PC-3 (cell line): ENCODE results near the gene ABCB4. TPM values are rescaled to one million over a fixed set of nuclear protein-coding genes. Genes with fewer than 3 reads are reported as not detected.

ENCODE experiments used
- ATAC-seq: fragments of 200-7000 bp; cut with Tn5 transposase; 2 replicates; pipeline ENCODE4 v1.9.1; 2020; ENCODE audit warnings: mild to moderate bottlenecking, moderate library complexity
- BruUV-seq: library from RNA; stranded (reverse); fragments of 400-500 nt; replicated peaks from 2 replicates; lab custom pipeline; 2021; lab: Mats Ljungman, UMichigan
- CTCF ChIA-PET: fragments of 300-600 bp; sonication (Branson Sonifier 250); formaldehyde crosslinking; loops from one replicate; lab custom pipeline; 2022; ENCODE audit warnings: antibody characterized with exemption; lab: Charles Lee
- POLR2A ChIA-PET: fragments of 300-600 bp; sonication (Branson Sonifier 250); formaldehyde crosslinking; loops from one replicate; lab custom pipeline; 2022; ENCODE audit warnings: antibody characterized with exemption; ENCODE audit not compliant: unreplicated experiment; lab: Charles Lee
- DNase-seq: peaks from one replicate; pipeline ENCODE4 v3.0.0-alpha.2; 2015
- H2AFZ ChIP-seq: fragments of 300-600 bp; sonication (generic); 2 replicates; pipeline ENCODE4 v1.6.0; 2016; ENCODE audit warnings: antibody characterized with exemption, low read length
- H3F3A ChIP-seq: fragments of 300-600 bp; sonication (generic); one replicate; pipeline ENCODE4 v1.6.0; 2017; ENCODE audit warnings: antibody characterized with exemption, low read length, control low read depth, mild to moderate bottlenecking; ENCODE audit not compliant: unreplicated experiment
- H3K27ac ChIP-seq: fragments of 300-600 bp; sonication (generic); 2 replicates; pipeline ENCODE4 v1.5.1; 2016; ENCODE audit warnings: mild to moderate bottlenecking, low read length
- H3K27me3 ChIP-seq: fragments of 300-600 bp; sonication (generic); 2 replicates; pipeline ENCODE4 v1.6.1; 2016; ENCODE audit warnings: low read length, mixed read lengths
- H3K36me3 ChIP-seq: fragments of 300-600 bp; sonication (generic); 2 replicates; pipeline ENCODE4 v1.6.1; 2016; ENCODE audit warnings: low read depth, mixed run types, low read length, mixed read lengths
- H3K4me1 ChIP-seq: fragments of 300-600 bp; sonication (generic); 2 replicates; pipeline ENCODE4 v1.5.1; 2016; ENCODE audit warnings: low read length; ENCODE audit not compliant: insufficient read depth
- H3K4me2 ChIP-seq: fragments of 300-600 bp; sonication (generic); 2 replicates; pipeline ENCODE4 v1.6.0; 2016; ENCODE audit warnings: low read length
- H3K4me3 ChIP-seq: fragments of 300-600 bp; sonication (generic); 2 replicates; pipeline ENCODE4 v1.5.1; 2016; ENCODE audit warnings: mild to moderate bottlenecking, low read length, mixed read lengths
- H3K79me2 ChIP-seq: fragments of 300-600 bp; sonication (generic); 2 replicates; pipeline ENCODE4 v1.6.1; 2017; ENCODE audit warnings: low read length, mixed read lengths
- H3K9ac ChIP-seq: fragments of 300-600 bp; sonication (generic); 2 replicates; pipeline ENCODE4 v1.6.0; 2016; ENCODE audit warnings: mild to moderate bottlenecking, low read length
- H3K9me2 ChIP-seq: fragments of 300-600 bp; sonication (generic); replicated peaks from 2 replicates; pipeline ENCODE4 v1.6.1; 2016; ENCODE audit warnings: mixed run types, low read length, mixed read lengths
- H3K9me3 ChIP-seq: fragments of 300-600 bp; sonication (generic); 2 replicates; pipeline ENCODE4 v1.6.1; 2016; ENCODE audit warnings: low read length, mixed read lengths
- H4K20me1 ChIP-seq: fragments of 300-600 bp; sonication (generic); 2 replicates; pipeline ENCODE4 v1.6.1; 2016; ENCODE audit warnings: low read length, mixed read lengths
- EZH2 ChIP-seq: fragments of 300-600 bp; sonication (generic); IDR thresholded peaks from one replicate; pipeline ENCODE4 v1.6.1; 2017; ENCODE audit warnings: antibody characterized with exemption, mild to moderate bottlenecking, low read length; ENCODE audit not compliant: unreplicated experiment
- EZH2phosphoT487 ChIP-seq: fragments of 300-600 bp; sonication (generic); IDR thresholded peaks from 2 replicates; pipeline ENCODE4 v1.6.1; 2018; ENCODE audit warnings: mild to moderate bottlenecking, antibody characterized with exemption, low read length, borderline replicate concordance
- intact Hi-C: fragments of 100-400 bp; cut with micrococcal nuclease; formaldehyde crosslinking; loops from 2 replicates; pipeline ENCODE4 v1.9.0; 2023
- total RNA-seq: library from RNA; depleted of rRNA; stranded (reverse); fragments of >200 nt; gene quantifications from 2 replicates; pipeline ENCODE4 v1.2.3, GENCODE V29; 2014
- TF ChIP-seq, protein P1 (sequence below): fragments of 300-600 bp; sonication (generic); conservative IDR thresholded peaks from 2 replicates; pipeline ENCODE4 v1.5.1; 2017; ENCODE audit warnings: antibody characterized with exemption, low read depth, mild to moderate bottlenecking, low read length

Gene ABCB4
- total RNA-seq, 1 experiment from 2014 or later: not detected

DNA sequence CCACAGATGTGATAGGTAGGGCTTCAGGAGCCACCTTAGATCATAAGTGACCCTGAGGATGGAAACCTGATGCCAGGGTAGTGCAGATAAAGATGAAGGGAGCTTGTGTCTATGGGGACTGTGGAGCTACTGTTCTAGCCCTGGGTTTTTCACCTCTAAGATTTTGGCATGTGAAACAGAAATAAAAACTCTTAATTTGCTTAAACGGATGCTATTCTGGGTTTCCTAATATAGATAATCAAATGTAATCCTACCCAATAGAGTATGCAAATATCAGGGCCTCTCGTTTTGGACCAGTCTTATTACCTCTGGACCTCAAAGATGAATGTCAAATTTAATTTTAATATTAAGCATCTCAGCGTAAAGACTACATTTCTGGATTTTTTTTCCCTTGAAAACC is 49.3 kb downstream of the ABCB4 start:
- POLR2A ChIA-PET: no interaction called here
- H3K36me3 ChIP-seq: no peaks in the 10 kb centered on the region
- ATAC-seq: no peak
- peaks cover 36% of the 10 kb centered on the region for H3K27me3 ChIP-seq
- CTCF ChIA-PET: no interaction called here
- H2AFZ ChIP-seq: no peak overlapping the region
- H3K9me2 ChIP-seq: no peaks in the 10 kb centered on the region
- H3K9me3 ChIP-seq: no peaks in the 10 kb centered on the region
- no peak overlapping the region for H3K9ac ChIP-seq
- TF ChIP-seq, protein P1, sequence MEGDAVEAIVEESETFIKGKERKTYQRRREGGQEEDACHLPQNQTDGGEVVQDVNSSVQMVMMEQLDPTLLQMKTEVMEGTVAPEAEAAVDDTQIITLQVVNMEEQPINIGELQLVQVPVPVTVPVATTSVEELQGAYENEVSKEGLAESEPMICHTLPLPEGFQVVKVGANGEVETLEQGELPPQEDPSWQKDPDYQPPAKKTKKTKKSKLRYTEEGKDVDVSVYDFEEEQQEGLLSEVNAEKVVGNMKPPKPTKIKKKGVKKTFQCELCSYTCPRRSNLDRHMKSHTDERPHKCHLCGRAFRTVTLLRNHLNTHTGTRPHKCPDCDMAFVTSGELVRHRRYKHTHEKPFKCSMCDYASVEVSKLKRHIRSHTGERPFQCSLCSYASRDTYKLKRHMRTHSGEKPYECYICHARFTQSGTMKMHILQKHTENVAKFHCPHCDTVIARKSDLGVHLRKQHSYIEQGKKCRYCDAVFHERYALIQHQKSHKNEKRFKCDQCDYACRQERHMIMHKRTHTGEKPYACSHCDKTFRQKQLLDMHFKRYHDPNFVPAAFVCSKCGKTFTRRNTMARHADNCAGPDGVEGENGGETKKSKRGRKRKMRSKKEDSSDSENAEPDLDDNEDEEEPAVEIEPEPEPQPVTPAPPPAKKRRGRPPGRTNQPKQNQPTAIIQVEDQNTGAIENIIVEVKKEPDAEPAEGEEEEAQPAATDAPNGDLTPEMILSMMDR: no peak
- no peaks in the 10 kb centered on the region for H3F3A ChIP-seq
- intact Hi-C loops: loop anchor here (10.0 kb wide), 1 partner anchor 459 kb away; no protein-coding TSS in a partner anchor
- H3K27ac ChIP-seq: no peak overlapping the region
- no peak overlapping the region for H3K4me3 ChIP-seq
- H3K4me1 ChIP-seq: no peaks in the 10 kb centered on the region
- no peak overlapping the region for H3K4me2 ChIP-seq
- DNase-seq: no peak
- BruUV-seq: no TSS peak
- H3K79me2 ChIP-seq: no peaks in the 10 kb centered on the region
- no peaks in the 10 kb centered on the region for H4K20me1 ChIP-seq

DNA sequence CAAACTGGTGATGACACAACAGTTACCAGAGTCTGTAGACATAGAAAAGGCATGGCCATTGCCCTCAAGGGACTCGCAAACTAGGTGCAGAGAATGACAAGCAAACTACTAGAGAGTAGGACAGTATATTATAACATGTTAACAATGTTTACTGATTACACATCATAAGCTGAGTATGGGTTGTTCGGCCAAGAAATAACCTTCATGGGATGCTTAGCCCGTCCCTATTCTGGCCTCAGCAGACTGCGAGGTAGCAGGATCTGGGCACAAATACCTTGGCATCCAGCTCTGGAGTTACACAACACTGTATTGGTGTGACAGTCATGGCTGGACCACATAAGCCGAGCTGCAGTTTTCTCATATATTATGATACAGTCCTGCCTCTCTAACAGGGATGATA is 51.4 kb downstream of the ABCB4 start:
- Histone ChIP-seq H3K9me3 (no peaks in the 10 kb centered on the region), H3K4me1 (no peaks in the 10 kb centered on the region), H3F3A (no peaks in the 10 kb centered on the region), H3K36me3 (no peaks in the 10 kb centered on the region), H3K4me3 (no peak overlapping the region), H3K79me2 (no peaks in the 10 kb centered on the region), H3K27me3 (peaks cover 37% of the 10 kb centered on the region), H3K4me2 (no peak overlapping the region), H3K27ac (no peak overlapping the region), H3K9me2 (no peaks in the 10 kb centered on the region), H4K20me1 (no peaks in the 10 kb centered on the region), H2AFZ (no peak overlapping the region), H3K9ac (no peak overlapping the region)
- DNase-seq (peak; percentile 31), ATAC-seq (peak; percentile 89)
- intact Hi-C loops: loop anchor here (5.0 to 10.0 kb wide), 2 partner anchors 83 to 461 kb away; no protein-coding TSS in a partner anchor
- CTCF ChIA-PET: interaction anchor here (1.0 kb wide), 1 partner anchor 83 kb away, joined by 3 read pairs; no protein-coding TSS in a partner anchor
- TF ChIP-seq EZH2phosphoT487 (no peak), EZH2 (no peak)
- TF ChIP-seq, protein P1: no peak
- BruUV-seq: no TSS peak
- POLR2A ChIA-PET: no interaction called here

DNA sequence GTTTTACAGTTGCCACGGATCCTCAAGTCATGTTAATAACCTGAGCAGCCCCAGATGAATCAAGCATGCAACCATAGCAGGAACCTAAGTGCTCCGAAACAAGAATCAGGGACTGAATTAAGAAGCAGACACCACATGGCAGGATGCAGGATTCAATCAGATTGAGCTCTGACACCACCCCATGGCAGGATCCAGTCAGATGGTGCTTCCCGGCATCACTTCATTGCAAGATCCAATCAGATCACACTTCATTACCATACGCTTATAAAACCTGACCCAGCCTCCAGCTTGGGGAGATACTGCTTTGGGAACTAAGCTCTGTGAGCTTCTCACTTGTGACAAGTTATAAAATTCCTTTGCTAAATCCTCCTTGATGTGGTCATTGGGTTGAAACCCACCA is 55.3 kb downstream of the ABCB4 start:
- ChIA-PET CTCF (no interaction called here), POLR2A (no interaction called here)
- H3K4me3 ChIP-seq: no peak overlapping the region
- H3K4me2 ChIP-seq: no peak overlapping the region
- intact Hi-C loops: loop anchor here (5.0 to 10.0 kb wide), 2 partner anchors 87 to 465 kb away; no protein-coding TSS in a partner anchor
- BruUV-seq: no TSS peak
- H3F3A ChIP-seq: no peaks in the 10 kb centered on the region
- DNase-seq (no peak), ATAC-seq (no peak)
- H2AFZ ChIP-seq: no peak overlapping the region
- no peaks in the 10 kb centered on the region for H4K20me1 ChIP-seq
- H3K27me3 ChIP-seq: peaks cover 36% of the 10 kb centered on the region
- no peaks in the 10 kb centered on the region for H3K36me3 ChIP-seq
- H3K4me1 ChIP-seq: no peaks in the 10 kb centered on the region
- H3K27ac ChIP-seq: no peak overlapping the region
- H3K9ac ChIP-seq: no peak overlapping the region
- no peaks in the 10 kb centered on the region for H3K9me3 ChIP-seq
- TF ChIP-seq EZH2phosphoT487 (no peak), EZH2 (no peak)
- TF ChIP-seq, protein P1: no peak
- H3K9me2 ChIP-seq: no peaks in the 10 kb centered on the region
- H3K79me2 ChIP-seq: no peaks in the 10 kb centered on the region
